ENCODE measurements around the gene SOX30.

GRCh38 chr5:157618191-157618765, 34.0 kb downstream of the SOX30 start:
- TF ChIP-seq CTCF (conservative IDR thresholded peaks at IDR 0.05 in 1 of 2, IDR thresholded peaks at IDR 0.05 in 1 of 2; ENCODE audit: extremely low read depth in 1 of 2, insufficient read depth in 1 of 2, low read depth in 1 of 2, low read length in 2 of 2) (no peak), EZH2 (IDR thresholded peaks at IDR 0.05; ENCODE audit: borderline replicate concordance, low read length) (no peak)

Measured in mammary epithelial cell (primary cell).